Sigmoid colon (tissue), 4 donors: Measurements from ENCODE around the gene ANKRD44.

Experiments used
- CTCF ChIP-seq, 4 experiments: fragments of 450-650 bp in 3 of 4; fragments of 200-600 bp in 1 of 4; IDR thresholded peaks; one replicate each; pipeline ENCODE4 v1.5.1; 2016 to 2019; ENCODE audit warnings: antibody characterized with exemption in 4 of 4, mild to moderate bottlenecking in 3 of 4, moderate library complexity in 2 of 4
- EP300 ChIP-seq, 4 donors: sonication (generic); formaldehyde crosslinking; IDR thresholded peaks; one replicate each; pipeline ENCODE4 v1.6.1; 2017; ENCODE audit warnings: antibody characterized with exemption in 4 of 4
- POLR2AphosphoS5 ChIP-seq, 4 donors: sonication (generic); formaldehyde crosslinking; IDR thresholded peaks; one replicate each; pipeline ENCODE4 v1.6.1; 2017; ENCODE audit warnings: antibody characterized with exemption in 4 of 4

DNA sequence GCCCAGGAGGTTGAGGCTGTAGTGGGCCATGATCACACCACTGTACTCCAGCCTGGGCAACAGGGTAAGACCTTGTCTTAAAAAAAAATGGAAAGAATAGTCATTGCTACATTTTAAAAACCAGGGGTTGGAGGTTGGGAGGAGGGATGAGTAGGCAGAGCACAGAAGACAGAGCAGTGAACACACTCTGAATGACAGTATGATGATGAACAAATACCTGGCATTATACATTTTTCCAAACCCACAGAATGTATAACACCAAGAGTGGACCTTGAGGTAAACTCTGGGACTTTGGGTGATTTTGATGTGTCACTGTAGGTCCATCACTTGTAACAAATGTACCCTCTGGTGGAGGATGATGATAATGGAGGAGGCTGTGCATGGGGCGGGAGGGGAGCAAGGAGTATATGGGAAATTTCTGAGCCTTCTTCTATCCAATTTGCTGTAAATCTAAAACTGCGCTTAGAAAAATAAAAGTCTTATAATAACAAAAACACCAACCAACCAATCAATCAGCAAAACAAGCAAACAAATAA is 272.6 kb downstream of the ANKRD44 start:
- TF ChIP-seq POLR2AphosphoS5 (IDR thresholded peaks at IDR 0.05): no peak
- no peak for TF ChIP-seq CTCF (IDR thresholded peaks at IDR 0.05)
- no peak for TF ChIP-seq EP300 (IDR thresholded peaks at IDR 0.05)
